NB4 (cell line): ENCODE data around the gene SMC6.

Source experiments
- TF ChIP-seq, protein P1 (sequence below): IDR thresholded peaks from one replicate; pipeline ENCODE4 v1.5.1; 2012; ENCODE audit warnings: low read depth, low read length
- TF ChIP-seq, protein P2 (sequence below): IDR thresholded peaks from 2 replicates; pipeline ENCODE4 v1.6.1; 2011; ENCODE audit warnings: low read depth, low read length

DNA sequence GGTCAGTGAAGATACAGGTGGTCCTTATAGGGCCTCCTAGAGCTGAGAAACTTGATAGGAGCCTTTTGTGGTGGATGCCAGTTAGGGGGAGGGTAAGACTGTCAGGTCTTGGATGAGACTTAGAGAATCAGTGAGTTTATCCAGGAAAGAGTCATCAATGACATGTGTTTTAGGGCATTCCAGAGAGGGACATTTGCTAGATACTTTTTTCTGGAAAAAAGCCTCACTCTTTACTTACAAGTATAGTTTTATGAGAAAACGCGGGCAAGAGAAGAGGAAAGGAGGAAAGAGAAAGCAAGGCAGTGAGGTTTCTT is 38.2 kb upstream of the SMC6 start:
- TF ChIP-seq, protein P1, sequence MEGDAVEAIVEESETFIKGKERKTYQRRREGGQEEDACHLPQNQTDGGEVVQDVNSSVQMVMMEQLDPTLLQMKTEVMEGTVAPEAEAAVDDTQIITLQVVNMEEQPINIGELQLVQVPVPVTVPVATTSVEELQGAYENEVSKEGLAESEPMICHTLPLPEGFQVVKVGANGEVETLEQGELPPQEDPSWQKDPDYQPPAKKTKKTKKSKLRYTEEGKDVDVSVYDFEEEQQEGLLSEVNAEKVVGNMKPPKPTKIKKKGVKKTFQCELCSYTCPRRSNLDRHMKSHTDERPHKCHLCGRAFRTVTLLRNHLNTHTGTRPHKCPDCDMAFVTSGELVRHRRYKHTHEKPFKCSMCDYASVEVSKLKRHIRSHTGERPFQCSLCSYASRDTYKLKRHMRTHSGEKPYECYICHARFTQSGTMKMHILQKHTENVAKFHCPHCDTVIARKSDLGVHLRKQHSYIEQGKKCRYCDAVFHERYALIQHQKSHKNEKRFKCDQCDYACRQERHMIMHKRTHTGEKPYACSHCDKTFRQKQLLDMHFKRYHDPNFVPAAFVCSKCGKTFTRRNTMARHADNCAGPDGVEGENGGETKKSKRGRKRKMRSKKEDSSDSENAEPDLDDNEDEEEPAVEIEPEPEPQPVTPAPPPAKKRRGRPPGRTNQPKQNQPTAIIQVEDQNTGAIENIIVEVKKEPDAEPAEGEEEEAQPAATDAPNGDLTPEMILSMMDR = no peak
- TF ChIP-seq, protein P2, sequence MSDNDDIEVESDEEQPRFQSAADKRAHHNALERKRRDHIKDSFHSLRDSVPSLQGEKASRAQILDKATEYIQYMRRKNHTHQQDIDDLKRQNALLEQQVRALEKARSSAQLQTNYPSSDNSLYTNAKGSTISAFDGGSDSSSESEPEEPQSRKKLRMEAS = no peak
